ENCODE results near the gene P2RY12.

DNA sequence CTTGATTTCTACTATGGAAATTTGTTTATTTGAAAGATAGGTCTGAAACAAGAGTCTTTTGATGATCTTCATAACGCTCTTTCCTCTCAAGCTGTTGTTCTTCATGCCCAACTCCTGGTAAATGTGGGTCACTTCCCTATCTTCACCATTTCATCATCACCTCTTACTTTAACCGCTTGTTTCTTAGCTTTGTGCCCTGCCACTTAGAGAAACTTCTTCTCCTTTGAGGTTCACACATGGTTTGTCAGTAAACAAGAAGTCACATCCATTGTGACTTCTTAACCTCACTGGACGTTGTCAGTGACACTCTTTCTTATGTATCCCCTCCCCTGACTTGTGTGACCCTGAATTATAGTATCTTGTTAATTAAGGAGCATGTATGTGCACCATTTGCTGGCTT, 38.3 kb downstream of the P2RY12 start:
- TF ChIP-seq RAD21 (IDR thresholded peaks at IDR 0.05 in 1 of 2, conservative IDR thresholded peaks at IDR 0.05 in 1 of 2; ENCODE audit: low read depth in 2 of 2, low read length in 2 of 2), result no peak
- no peak for TF ChIP-seq EGR1 (IDR thresholded peaks at IDR 0.05; ENCODE audit: borderline replicate concordance, low read depth, low read length)
- TF ChIP-seq POLR2A (IDR thresholded peaks at IDR 0.05; ENCODE audit: control extremely low read depth in 1 of 2, low read depth in 2 of 2, low read length in 2 of 2), result no peak
- TF ChIP-seq EZH2 (IDR thresholded peaks at IDR 0.05; ENCODE audit: low read depth, low read length, severe bottlenecking), result no peak
- TF ChIP-seq, protein P1, sequence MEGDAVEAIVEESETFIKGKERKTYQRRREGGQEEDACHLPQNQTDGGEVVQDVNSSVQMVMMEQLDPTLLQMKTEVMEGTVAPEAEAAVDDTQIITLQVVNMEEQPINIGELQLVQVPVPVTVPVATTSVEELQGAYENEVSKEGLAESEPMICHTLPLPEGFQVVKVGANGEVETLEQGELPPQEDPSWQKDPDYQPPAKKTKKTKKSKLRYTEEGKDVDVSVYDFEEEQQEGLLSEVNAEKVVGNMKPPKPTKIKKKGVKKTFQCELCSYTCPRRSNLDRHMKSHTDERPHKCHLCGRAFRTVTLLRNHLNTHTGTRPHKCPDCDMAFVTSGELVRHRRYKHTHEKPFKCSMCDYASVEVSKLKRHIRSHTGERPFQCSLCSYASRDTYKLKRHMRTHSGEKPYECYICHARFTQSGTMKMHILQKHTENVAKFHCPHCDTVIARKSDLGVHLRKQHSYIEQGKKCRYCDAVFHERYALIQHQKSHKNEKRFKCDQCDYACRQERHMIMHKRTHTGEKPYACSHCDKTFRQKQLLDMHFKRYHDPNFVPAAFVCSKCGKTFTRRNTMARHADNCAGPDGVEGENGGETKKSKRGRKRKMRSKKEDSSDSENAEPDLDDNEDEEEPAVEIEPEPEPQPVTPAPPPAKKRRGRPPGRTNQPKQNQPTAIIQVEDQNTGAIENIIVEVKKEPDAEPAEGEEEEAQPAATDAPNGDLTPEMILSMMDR (IDR thresholded peaks at IDR 0.05; ENCODE audit: control extremely low read depth in 1 of 3, insufficient read depth in 1 of 3, low read depth in 1 of 3, low read length in 3 of 3), result no peak
- TF ChIP-seq POLR2AphosphoS5 (IDR thresholded peaks at IDR 0.05; ENCODE audit: low read depth, low read length), result no peak
- no peak for TF ChIP-seq EP300 (IDR thresholded peaks at IDR 0.05; ENCODE audit: borderline replicate concordance in 1 of 2, low read depth in 2 of 2, low read length in 2 of 2)
- no peak for TF ChIP-seq SAP30 (IDR thresholded peaks at IDR 0.05; ENCODE audit: insufficient read depth, insufficient replicate concordance, low read length)
- TF ChIP-seq BACH1 (IDR thresholded peaks at IDR 0.05; ENCODE audit: low read length), result no peak
- no peak for TF ChIP-seq TBP (IDR thresholded peaks at IDR 0.05; ENCODE audit: low read depth, low read length)
- no peak for TF ChIP-seq SRF (IDR thresholded peaks at IDR 0.05; ENCODE audit: low read depth, low read length)
- no peak for TF ChIP-seq GABPA (IDR thresholded peaks at IDR 0.05; ENCODE audit: borderline replicate concordance, insufficient read depth, low read length)
- no peak for TF ChIP-seq JUN (IDR thresholded peaks at IDR 0.05; ENCODE audit: low read depth, low read length)
- no peak for TF ChIP-seq JUND (IDR thresholded peaks at IDR 0.05; ENCODE audit: low read length)

All from H1 (cell line).